Measurements from ENCODE around the gene AADACL4.

DNA sequence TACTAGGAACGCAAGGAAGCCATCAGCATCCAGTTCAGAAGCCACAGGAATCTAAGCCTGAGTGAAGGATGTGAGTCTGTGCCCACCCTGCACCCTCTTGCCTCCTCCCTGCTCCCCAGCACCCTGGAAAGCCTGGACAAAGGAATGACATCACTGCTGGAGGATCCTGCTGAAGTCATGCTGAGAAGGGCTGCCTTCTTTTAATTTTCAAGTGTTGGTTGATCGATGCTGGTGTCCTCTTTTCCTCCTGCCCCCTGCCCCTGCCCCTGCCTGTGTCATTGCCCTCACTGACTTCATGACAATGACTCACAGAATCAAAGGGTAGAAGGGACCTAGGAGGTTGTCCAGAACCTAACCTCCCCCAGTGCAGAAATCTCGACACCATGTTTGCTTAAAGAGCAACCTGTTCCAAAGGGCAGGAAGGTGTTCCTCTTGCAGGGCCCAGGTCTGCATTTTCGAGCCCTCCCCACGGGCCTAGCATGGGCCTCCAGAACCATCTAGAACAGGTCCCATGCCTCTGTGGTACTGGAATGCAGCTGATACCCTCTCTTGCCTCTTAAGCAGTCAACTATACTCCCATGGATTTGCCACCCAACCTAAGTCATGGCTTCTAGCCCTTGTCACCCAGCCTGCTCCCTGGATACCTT lies 35.5 kb upstream of the AADACL4 start:
- TF ChIP-seq, protein P1, sequence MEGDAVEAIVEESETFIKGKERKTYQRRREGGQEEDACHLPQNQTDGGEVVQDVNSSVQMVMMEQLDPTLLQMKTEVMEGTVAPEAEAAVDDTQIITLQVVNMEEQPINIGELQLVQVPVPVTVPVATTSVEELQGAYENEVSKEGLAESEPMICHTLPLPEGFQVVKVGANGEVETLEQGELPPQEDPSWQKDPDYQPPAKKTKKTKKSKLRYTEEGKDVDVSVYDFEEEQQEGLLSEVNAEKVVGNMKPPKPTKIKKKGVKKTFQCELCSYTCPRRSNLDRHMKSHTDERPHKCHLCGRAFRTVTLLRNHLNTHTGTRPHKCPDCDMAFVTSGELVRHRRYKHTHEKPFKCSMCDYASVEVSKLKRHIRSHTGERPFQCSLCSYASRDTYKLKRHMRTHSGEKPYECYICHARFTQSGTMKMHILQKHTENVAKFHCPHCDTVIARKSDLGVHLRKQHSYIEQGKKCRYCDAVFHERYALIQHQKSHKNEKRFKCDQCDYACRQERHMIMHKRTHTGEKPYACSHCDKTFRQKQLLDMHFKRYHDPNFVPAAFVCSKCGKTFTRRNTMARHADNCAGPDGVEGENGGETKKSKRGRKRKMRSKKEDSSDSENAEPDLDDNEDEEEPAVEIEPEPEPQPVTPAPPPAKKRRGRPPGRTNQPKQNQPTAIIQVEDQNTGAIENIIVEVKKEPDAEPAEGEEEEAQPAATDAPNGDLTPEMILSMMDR (IDR thresholded peaks at IDR 0.05): no peak
- no peak for TF ChIP-seq POLR2AphosphoS5 (IDR thresholded peaks at IDR 0.05)

Data from transverse colon (tissue), 4 donors.